ENCODE measurements around the gene SOX5. TPM values are rescaled to one million over a fixed set of nuclear protein-coding genes. Genes with fewer than 3 reads are reported as not detected.

The SOX5 gene
- total RNA-seq, 1 experiment from 2014 or later, result 3.1 TPM

- no peak overlapping the region for H2BK120ac ChIP-seq (ENCODE audit: low read depth, low read length, poor library complexity, severe bottlenecking)
- no peak overlapping the region for H3K14ac ChIP-seq (ENCODE audit: insufficient read depth, low read length)
- no peaks in the 10 kb centered on the region for H3K9me3 ChIP-seq (ENCODE audit: control insufficient read depth, low read depth, low read length)
- no peak overlapping the region for H2BK5ac ChIP-seq (ENCODE audit: insufficient read length, low read length)
- H3K4me1 Mint-ChIP-seq, result peaks cover 39 to 47% of the 10 kb centered on the region in 2 experiments
- H2BK20ac ChIP-seq (ENCODE audit: low read depth, low read length, poor library complexity, severe bottlenecking), result no peak overlapping the region
- H3K79me1 ChIP-seq (ENCODE audit: insufficient read depth, low read depth, low read length, poor library complexity, severe bottlenecking), result no peaks in the 10 kb centered on the region
- WGBS (ENCODE audit: extremely low coverage, insufficient read length, low lambda C conversion rate), result no CpG with 5 or more reads among the region's 1 CpG
- H3K79me2 ChIP-seq (ENCODE audit: insufficient read depth, low read length), result no peaks in the 10 kb centered on the region
- H3K27ac Mint-ChIP-seq, result peak overlapping the region in 1 of 3 experiments; percentile 59; a peak in 2 of 7 replicates
- H2AFZ ChIP-seq (ENCODE audit: low read length), result no peak overlapping the region
- H3K36me3 Mint-ChIP-seq (ENCODE audit: insufficient read depth in 1 of 3, low read depth in 3 of 3), result no peaks in the 10 kb centered on the region
- no peak overlapping the region for H3K56ac ChIP-seq (ENCODE audit: insufficient read length, low read depth, low read length)
- no peak overlapping the region for H3K27ac ChIP-seq (ENCODE audit: insufficient read length, low read depth, low read length)
- no peak overlapping the region for H3T11ph ChIP-seq (ENCODE audit: low read length)
- H3K4me1 ChIP-seq (ENCODE audit: insufficient read depth, low read length), result peaks cover 9% of the 10 kb centered on the region
- H3K4ac ChIP-seq (ENCODE audit: low read depth, low read length), result no peak overlapping the region
- no peak overlapping the region for H4K8ac ChIP-seq (replicated peaks; ENCODE audit: insufficient read length, low read depth, low read length)
- no peak overlapping the region for H3K4me2 ChIP-seq (ENCODE audit: insufficient read depth, insufficient read length, low read length)
- no peak overlapping the region for H3K23ac ChIP-seq (ENCODE audit: insufficient read length, low read depth, low read length)
- H3K18ac ChIP-seq (ENCODE audit: insufficient read length, low read depth, low read length), result no peak overlapping the region
- no peaks in the 10 kb centered on the region for H3K27me3 ChIP-seq (ENCODE audit: insufficient read depth, low read length)
- H3K23me2 ChIP-seq (ENCODE audit: insufficient read length, low read depth, low read length, poor library complexity, severe bottlenecking), result no peaks in the 10 kb centered on the region
- no peaks in the 10 kb centered on the region for H3K27me3 Mint-ChIP-seq (ENCODE audit: low read depth)
- DNase-seq, result no peak
- H2BK15ac ChIP-seq (ENCODE audit: low read depth, low read length), result no peak overlapping the region
- no peak for TF ChIP-seq CTCF (conservative IDR thresholded peaks at IDR 0.05)
- H3K9ac ChIP-seq (ENCODE audit: extremely low read depth, insufficient read length, low read length), result no peak overlapping the region
- H2BK12ac ChIP-seq (ENCODE audit: insufficient read length, low read depth, low read length), result no peak overlapping the region
- no peak overlapping the region for H2AK5ac ChIP-seq (ENCODE audit: insufficient read length, low read length)
- H4K20me1 ChIP-seq (ENCODE audit: control insufficient read depth, insufficient read depth, insufficient read length), result no peaks in the 10 kb centered on the region
- no peak overlapping the region for H4K5ac ChIP-seq (ENCODE audit: insufficient read length, low read depth, low read length)
- no peak overlapping the region for H3K4me3 Mint-ChIP-seq
- H3K9me3 Mint-ChIP-seq, result no peaks in the 10 kb centered on the region
- no peak overlapping the region for H4K91ac ChIP-seq (ENCODE audit: insufficient read length, low read depth, low read length)
Measured at GRCh38 chr12:23763724-23764123, 185.7 kb downstream of the SOX5 start.

All from H9 (cell line).